Fibroblast of pulmonary artery (primary cell): ENCODE data around the gene MTA3.
A peak's percentile ranks its signal among the peaks of the same experiment; 100 is the strongest.

Experiments used
- DNase-seq: peaks from one replicate; pipeline ENCODE4 v3.0.0-alpha.2; 2010; ENCODE audit warnings: low read depth
- H3K4me3 ChIP-seq: replicated peaks from 2 replicates; pipeline ENCODE4 v1.5.1; 2011; ENCODE audit warnings: low read depth, mild to moderate bottlenecking, control low read depth, low read length, moderate library complexity
- TF ChIP-seq, protein P1 (sequence below): IDR thresholded peaks from 2 replicates; pipeline ENCODE4 v1.5.1; 2011; ENCODE audit warnings: mild to moderate bottlenecking, control low read depth, low read length, inconsistent platforms; ENCODE audit errors: missing control alignments

The MTA3 gene

DNA sequence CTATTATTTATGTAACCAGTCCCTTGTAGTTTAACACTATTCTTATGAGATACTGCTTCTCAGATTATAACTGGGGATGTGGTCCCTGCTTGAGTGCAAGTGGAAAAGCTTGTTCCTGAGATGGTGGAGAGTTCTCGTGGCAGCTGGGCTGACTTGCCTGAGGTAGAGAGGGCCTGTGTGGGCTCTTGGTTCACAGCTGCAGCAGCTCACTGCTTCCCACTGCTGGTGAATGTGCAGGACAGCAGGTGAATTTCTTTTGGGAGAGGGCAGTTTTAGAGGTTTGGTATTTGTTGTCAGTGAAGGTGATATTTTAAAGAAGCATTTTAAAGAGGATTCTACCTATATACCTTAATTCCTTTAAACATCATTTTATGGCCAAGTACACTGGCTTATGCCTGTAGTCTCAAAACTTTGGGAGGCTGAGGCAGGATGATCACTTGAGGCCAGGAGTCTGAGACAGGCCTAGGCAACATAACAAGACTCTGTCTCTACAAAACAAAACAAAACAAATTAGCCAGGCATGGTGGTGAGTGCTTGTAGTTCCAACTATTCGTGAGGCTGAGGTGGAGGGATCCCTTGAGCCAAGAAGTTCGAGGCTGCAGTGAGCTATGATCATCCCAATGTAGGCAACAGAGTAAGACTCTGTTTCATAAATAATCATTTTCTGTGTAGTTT lies 94.8 kb downstream of the MTA3 start:
- peak; percentile 86 for DNase-seq
- H3K4me3 ChIP-seq: no peak overlapping the region
- TF ChIP-seq, protein P1, sequence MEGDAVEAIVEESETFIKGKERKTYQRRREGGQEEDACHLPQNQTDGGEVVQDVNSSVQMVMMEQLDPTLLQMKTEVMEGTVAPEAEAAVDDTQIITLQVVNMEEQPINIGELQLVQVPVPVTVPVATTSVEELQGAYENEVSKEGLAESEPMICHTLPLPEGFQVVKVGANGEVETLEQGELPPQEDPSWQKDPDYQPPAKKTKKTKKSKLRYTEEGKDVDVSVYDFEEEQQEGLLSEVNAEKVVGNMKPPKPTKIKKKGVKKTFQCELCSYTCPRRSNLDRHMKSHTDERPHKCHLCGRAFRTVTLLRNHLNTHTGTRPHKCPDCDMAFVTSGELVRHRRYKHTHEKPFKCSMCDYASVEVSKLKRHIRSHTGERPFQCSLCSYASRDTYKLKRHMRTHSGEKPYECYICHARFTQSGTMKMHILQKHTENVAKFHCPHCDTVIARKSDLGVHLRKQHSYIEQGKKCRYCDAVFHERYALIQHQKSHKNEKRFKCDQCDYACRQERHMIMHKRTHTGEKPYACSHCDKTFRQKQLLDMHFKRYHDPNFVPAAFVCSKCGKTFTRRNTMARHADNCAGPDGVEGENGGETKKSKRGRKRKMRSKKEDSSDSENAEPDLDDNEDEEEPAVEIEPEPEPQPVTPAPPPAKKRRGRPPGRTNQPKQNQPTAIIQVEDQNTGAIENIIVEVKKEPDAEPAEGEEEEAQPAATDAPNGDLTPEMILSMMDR: peak; percentile 100

DNA sequence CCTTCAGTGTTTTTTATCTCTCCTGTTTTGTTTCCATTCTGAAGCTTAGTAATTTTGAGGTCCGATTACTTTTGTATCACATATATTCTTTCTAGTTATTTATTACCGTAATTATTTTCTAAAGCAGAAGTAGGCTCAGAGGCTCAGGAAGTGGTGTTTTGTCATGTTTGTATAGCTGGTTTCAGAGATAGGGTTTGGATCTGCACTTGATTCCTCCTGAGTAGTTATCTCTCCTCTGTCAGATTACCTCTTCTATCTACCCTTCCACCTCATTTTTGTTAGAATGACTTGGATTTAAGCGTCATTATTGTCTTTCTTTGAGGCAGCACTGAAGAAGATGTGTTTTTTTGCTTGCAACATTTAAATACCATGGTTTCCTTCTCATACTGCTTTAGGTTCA lies 95.4 kb downstream of the MTA3 start:
- TF ChIP-seq, protein P1: no peak
- no peak overlapping the region for H3K4me3 ChIP-seq
- no peak for DNase-seq

DNA sequence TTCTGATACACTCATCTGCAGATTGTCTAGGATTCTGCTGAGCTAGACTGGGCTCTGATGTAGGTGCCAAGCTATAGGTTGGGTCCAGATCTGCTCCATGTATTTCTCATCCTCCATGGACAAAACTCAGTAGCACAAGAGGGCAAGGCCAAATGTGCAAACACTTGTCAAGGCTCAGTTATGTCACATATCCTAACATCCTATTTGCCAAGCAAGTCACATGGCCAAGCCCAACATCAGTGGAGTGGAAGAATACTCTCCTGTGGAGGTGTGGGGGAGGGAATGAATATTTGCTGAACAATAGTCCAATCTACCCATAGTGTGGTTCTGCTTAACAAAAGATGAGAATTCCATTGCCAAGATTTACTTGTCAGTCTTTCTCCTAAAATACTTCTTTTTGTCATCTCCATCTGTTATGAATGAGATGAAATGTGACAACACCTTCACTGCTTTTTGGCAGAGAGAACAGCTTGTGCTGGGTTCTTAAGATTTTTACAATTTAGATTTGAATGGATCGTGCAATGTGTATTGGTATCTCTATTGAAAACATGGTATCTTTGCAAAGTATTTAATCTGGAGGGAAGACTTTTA lies 105.7 kb downstream of the MTA3 start:
- H3K4me3 ChIP-seq: no peak overlapping the region
- no peak for DNase-seq
- TF ChIP-seq, protein P1: no peak

DNA sequence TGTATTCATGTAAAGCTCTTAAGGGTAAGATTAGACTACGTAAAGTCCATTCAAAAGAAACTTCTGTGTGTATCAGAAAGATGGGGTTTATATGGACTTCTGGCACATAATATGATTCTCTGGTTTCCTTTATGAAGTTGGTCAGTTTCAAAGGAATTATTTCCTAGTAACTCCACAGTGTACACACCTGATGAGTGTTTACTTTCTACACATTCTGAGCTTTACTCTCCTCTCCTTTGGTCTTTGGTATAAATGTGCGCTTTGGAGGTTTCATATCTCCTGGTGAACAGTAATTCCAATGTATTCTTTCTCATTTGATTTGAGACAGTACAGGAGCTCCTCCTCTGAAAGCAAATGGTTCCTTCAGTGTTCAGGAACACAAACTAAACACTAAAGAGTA lies 107.4 kb downstream of the MTA3 start:
- no peak for DNase-seq
- H3K4me3 ChIP-seq: no peak overlapping the region
- TF ChIP-seq, protein P1: no peak

DNA sequence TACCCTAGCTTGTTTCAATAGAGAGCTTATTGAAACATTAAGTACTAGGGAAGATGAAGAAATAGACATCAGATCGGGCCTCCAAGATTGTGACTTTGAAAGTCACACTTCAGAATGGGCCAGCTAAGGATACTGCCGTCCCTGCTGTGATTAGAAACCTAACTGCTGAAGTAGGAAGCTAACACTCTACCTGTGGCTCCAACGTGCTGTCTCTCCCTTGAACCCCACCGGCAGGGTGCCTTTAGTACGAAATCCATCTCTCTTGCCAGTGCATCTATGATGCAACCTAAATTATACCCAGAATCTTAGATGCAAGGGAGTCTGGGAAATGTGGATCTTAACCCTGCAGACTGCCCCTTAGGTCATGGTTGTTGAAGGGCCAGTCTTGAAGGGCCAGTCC lies 116.9 kb downstream of the MTA3 start:
- no peak for DNase-seq
- no peak overlapping the region for H3K4me3 ChIP-seq
- TF ChIP-seq, protein P1: no peak

DNA sequence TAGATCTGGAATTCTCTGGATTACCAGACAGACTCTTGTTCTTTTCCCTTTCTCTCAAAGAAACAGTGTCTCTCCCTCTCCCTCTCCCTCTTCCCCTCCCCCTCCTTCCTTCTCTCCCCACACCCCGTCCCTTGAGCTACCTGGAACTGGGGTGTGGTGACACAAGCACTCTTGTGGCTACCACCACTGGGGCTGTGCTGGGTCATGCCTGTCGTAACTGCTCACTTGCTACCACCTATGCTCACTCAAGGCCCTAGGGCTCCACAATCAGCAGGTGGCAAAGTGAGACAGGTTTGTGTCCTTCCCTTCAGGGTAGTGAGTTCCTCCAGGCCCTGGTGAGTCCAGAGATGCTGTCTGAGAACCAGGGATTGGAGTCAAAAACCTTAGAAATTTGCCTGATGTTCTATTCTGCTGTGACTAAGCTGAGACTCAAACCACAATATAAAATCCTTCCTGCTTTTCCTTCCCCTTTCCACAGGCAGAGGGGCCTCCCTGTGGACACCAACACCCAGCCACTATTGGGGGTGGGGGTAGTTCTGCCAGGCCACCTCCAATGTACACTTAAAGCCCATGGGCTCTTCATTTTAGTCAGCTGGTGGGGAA lies 124.7 kb downstream of the MTA3 start:
- no peak overlapping the region for H3K4me3 ChIP-seq
- no peak for DNase-seq
- TF ChIP-seq, protein P1: no peak
